HG03159 (cell line): ENCODE measurements around the gene FAT3.

Experiments used
- ATAC-seq: cut with Tn5 transposase; IDR thresholded peaks from one replicate; pipeline ENCODE4 v1.9.1; 2021; ENCODE audit warnings: mild to moderate bottlenecking, moderate library complexity; ENCODE audit not compliant: unreplicated experiment

FAT3 gene

DNA sequence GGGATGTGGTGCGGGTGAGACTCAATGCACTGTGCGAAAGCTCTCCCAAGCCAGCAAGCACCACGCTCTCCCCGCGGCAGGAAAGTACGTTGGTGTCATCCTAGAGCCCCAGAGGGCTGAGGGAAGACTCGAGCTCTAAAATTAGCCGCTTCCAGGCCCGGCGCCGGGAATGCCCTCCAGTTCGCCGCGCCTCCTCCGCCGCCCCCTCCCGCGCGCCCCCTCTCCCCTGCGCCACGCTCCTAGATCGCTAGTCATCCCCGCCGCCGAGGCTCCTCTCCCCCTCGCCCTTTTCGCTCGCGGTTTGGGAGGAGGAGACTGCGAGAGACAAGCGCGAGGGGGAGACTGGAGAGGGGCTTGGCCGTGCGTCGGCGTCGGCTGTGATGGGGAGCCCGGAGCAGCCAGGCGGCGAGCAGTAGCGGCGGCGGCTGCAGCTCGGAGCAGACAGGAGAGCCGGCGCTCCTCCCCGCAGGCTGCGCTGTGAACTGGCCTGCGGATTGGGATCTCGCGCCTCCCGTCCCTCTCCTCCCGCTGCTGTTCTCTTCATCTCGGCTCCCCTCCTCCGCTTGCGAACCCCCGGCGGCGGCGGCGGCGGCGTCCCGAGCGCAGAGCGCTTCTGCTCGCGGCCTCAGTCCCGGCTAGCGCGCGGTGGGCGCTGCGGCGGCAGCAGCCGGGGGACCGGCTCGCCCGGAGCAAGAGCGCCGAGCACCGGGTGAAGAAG is at the start of gene FAT3:
TSS of gene FAT3 (plus strand) at position 412 of the 718 bp plus-strand sequence. CDS start 127,295 bp downstream, outside the sequence.
- ATAC-seq, result no peak

DNA sequence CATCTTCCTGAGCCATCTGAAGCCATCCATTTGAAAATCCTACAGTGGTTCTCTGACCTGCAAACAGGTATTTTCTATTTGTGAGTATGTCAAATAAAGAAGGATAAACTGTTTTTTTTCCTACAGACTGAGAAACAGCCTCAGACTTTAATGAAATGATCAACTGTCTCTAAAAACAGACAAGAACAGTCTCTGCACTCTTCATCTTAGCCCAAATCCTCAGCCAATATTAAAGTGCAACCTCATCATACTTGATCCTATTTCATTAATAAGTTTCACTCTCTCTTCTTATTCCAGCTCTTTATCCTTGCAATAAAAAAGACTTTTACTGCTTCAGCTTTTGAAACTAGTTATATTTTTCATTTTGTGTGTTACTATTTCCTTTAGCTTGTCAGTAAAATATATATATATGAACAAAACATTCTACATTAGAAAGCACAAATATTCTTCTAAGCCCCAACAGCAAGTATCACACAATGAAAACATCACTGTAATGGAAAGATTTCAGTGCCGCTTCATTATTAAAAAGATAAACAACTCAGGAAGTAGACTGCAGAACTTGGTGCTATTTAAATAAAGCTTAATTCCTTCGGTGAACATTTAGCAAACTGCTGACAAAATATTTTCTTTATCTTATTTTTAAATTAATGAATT is 45.5 kb upstream of the FAT3 start:
- no peak for ATAC-seq

DNA sequence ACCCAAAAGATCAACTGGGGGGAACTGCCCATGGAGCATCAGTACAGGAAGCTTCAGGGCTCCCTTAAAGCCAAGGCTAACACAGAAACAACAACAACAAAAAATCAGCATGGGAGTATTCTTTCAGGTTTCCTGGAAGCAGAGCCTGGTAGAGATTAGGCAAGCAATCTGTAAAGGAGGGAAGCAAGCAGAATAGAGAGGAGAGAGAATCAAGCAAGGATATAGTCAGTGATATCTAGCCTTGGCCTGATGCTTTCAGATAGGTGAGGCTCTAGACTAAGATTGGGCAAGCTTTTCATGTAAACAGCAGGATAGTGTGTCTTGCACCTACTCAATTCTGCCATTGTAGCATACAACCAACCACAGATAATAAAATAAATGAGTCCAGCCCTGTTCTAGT is 44.4 kb upstream of the FAT3 start:
- ATAC-seq, result no peak

DNA sequence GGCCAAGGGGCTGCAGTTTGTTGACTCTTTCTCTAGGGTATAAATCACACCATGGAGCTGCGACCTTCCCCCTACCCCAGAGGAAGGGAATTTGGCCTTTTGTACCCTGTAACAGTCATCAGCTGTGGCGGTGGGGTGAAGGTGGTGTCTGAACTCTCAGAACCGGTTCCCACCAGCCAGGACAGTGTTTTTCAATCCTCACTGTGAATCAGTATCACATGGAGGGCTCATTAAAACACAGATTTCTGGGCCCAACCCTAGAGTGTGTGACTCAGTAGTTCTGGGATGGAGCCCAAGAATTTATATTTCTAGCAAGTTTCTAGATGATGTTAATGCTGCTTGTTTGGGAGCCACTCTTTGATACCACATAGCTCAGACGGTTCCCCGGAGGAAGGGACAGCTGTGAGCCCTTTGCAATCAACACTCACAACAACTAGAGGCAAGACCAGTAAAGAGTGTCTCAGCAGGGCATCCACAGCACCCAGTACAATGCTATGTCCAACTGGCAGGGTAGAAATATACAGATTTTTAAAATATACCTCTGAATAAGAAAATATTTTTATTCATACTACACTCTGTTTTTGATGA is 43.9 kb upstream of the FAT3 start:
- ATAC-seq, result no peak

DNA sequence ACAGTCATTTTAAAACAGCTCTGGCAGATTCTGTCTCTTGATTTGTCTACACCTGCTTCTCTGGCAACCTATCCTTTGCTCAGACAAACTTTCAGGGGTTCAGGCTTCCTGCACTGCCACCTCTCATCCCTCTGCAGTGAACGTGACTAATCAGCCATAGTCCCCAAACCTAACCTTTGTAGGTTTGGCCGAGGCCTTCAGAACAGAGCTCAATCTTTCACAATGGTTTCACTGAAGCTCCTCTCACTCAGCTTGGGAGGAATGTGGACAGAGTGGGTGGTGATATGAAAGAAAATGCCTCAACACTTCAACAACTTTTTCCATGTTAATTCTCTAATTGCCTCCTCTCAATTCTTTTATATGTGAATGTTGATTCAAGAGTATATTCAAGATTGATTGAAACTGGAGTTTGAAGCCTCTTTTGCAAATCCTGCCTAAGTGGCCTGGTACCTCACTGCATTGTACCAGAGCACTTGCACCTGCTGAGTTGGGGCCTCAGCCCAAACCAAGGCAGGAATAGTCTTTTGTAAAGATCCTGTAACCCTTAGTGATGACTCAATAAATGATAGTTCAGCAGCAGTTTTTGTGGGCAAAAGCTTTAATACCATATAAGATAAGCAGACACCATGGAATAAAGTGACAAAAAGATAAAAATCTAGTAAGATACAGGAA is 33.9 kb upstream of the FAT3 start:
- no peak for ATAC-seq

DNA sequence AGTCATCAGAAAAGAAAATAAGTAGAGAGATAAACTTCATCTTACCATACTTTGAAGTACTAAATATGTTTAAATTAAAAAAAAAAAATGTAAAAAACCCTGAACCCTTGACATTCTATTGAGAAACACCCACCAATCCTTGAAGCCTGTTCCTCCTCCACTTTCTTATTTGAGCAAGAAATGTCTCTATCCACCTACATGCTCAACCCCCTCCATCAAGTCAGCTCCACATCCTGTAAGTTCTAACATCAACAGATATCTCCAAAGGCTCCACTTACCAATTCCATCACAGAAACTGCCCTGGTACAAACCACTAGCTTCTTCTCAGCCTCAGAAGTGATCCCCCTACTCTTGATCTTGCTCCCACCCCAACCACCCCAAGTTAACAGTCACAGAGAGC is 32.5 kb upstream of the FAT3 start:
- no peak for ATAC-seq

DNA sequence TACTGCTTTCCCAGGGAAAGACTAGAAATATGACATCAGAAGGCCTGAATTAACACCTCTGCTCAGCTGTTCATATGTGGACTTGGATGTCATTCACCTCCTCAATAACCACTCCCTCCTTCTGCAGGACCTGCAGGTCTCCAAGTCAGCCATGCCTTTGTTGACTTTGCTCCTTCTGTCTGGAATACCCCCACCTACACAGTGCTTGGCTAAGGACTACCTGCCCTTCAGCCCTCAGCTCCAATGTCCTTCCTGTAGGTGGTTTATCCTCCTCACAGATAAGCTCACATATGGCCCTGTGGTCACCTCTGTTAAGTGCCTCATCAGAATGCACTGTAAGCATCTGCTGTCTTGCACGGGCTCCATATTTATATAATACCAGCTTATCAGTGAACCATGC is 26.4 kb upstream of the FAT3 start:
- ATAC-seq, result no peak

DNA sequence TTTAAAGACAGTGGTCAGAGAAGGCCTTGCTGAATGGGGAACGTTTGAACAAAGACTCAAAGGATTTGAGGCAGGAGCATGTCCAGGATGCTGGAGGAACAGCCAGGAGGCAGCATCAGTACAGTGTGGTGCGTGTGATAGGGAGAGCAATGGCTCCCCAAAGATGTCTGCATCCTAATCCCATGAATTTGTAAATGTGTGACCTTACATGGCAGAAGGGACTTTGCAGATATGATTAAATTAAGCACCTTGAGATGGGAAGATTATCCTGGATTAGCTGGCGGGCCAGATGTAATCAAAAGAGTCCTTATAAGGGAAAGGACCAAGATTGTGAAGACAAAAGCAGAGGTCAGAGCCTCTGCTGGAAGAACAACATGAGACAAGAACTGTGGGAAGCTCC is 24.6 kb upstream of the FAT3 start:
- no peak for ATAC-seq

DNA sequence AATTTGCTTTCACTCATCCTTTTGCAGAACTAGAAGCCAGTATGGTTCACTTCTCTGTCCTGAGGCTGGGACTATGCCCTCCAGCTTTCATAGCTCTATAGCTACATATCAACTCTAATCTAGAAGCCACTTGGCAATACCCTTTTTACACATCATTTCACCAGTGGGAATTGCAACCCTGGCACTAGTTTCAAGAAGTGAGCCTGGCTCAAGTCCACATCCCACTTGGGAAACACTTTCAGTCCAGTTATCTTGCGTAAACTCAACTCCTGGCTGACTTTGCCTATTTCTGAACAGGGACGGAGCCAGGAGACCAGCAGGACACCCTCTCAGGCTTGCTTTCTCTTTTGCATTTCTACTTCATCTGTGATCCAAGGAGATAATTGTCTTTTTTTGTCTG is 19.9 kb upstream of the FAT3 start:
- no peak for ATAC-seq

DNA sequence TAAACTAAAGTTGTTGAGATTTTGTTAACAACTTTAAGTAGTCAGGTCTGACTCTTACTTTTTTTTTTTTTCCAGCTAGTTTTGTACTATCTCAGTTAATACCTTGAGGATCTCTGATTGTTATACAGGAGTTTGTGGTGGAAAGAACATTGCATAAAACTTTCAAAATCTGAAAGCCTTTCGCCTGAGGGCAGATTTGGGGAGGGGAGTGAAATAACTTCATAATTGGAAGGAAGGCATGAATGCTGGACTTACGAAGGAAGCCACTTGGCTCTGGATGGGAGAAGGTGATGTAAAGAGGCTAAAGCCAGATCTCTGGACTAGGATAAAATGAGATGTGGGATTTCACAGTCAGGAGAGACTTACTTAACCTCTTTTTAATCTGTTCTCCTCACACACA is 18.2 kb upstream of the FAT3 start:
- no peak for ATAC-seq

DNA sequence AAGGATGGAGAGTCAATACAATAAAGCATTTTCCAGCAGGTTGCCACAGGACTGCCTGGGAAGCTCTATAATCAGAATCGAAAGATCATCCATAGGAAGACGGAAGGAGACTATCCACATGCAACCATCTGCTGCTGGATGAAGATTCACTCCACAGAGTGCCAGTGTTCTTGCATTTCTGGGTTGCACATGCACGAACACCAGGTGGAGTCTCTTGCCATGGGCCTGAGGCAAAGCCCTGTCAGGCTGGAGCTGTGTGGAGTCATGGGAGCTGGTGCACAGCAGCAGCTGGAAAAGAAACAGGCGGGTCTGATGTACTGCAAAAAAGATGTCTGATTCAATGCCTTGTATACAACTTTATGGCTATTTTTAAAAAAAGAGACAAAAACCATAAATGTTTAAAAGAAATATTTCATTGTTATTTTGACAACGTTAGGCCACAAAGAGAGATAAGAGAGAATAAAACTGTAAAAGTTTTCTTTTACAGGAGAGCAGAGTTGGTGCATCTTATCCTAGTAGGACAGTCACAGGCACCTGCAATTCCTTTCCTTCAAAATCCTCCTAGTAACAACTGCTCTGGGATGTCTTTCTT is 12.9 kb upstream of the FAT3 start:
- ATAC-seq, result no peak

DNA sequence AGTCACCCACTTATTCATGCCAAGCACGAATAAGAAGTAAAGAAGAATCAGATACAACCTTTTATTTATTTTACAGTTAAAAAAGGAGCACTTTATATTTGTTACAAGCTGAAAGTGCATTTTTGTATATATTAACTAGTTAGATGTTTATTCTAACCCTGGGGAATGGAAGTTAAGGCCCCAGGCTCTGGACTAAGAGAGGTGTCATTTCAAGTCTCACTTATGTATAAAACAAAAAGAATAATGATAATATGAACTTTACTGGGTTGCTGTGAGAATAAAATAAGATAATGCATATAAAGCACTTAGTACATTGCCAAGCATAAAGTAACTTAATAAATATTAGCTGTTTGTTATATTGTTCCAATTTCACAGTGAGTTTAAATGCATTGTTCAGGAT is 12.1 kb upstream of the FAT3 start:
- ATAC-seq, result no peak

DNA sequence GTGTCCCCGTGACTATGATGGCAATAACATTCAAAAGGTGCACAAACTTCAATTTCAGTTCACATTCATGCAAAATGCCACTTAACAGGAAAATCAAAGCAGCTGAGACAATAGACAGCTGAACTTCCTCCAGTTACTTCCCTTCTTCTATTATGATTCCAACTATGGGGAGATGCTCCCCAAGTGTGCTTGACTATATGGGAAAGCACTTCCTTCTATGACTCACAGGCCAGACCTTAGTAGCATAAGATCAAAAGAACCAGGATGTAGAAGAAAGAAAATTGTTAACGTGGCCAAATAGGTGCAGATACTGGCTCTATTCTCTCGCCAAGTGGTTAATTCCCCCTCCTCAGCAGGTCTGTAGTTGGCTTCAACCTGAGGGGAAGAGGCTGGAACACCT is 7.8 kb upstream of the FAT3 start:
- ATAC-seq, result no peak

DNA sequence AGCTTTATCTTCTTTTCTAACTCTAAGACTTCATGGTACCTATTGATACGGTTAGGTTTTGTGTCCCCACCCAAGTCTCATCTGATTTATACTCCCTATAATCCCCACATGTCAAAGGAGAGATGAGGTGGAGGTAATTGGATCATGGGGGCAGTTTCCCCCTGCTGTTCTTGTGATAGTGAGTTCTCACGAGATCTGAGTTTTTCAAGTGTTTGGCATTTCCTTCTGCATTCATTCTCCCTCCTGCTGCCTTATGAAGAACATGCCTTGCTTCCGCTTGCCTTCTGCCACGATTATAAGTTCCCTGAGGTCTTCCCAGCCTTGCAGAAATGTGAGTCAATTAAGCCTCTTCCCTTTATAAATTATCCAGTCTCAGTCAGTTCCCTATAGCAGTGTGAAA is 5.1 kb upstream of the FAT3 start:
- ATAC-seq, result no peak

DNA sequence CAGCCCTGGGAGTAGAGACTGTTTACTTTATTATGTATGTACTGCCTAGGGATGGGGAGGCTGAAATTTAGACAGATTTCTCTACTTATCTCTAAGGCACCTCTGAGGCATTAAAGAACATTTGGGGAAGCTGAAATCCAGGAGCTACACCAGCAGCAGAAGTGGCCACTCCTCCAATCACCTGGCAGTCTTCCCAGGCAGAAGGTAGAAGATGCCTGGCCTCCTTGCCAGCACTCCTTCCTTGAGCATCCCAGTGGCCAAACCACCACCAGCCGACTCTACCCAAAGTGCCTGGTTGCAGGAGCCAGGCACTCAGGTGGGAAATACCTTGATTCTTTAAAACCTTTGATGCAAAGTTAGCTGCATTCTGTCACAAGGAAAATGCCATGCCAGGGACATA is 1.9 kb upstream of the FAT3 start:
- ATAC-seq, result no peak

DNA sequence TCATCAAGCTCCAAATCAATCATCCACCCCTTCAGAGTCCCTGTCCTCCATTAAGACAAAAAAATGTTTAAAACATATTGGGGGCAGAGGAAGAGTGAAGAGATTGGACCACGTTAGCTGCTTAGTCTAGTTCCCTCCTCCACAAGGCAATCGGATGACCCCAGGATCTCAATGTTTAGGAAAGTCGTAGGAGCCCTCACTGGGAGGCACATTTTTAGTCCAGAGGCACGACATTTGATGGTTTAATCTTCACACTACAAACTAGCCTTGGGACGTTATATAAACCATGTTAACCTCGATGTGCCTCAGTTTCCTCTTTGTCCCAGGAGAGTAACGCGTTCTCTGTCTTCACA is 588 bp upstream of the FAT3 start:
- no peak for ATAC-seq

DNA sequence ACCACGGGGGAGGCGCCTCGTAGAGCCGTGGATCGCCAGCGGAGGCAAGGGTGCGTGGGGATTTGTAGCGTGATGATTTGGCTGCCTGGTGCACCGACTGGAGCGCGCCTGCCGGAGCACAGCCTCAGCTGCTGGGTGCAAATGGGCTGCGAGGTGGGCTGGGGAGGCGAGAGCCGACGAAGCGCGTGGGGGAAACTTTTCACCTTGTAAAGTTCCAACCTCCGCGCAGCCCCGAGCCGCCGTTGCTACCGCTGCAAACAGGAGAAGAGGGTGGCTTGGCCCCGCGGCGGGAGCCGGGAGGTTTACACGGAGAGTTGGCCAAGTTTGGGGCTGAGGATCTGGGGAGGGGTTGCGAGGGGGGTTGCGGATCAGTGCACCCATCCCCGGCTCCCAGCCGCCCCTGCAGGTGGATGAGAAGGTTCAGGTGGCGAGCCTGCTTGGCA is 528 bp downstream of the FAT3 start:
- no peak for ATAC-seq

DNA sequence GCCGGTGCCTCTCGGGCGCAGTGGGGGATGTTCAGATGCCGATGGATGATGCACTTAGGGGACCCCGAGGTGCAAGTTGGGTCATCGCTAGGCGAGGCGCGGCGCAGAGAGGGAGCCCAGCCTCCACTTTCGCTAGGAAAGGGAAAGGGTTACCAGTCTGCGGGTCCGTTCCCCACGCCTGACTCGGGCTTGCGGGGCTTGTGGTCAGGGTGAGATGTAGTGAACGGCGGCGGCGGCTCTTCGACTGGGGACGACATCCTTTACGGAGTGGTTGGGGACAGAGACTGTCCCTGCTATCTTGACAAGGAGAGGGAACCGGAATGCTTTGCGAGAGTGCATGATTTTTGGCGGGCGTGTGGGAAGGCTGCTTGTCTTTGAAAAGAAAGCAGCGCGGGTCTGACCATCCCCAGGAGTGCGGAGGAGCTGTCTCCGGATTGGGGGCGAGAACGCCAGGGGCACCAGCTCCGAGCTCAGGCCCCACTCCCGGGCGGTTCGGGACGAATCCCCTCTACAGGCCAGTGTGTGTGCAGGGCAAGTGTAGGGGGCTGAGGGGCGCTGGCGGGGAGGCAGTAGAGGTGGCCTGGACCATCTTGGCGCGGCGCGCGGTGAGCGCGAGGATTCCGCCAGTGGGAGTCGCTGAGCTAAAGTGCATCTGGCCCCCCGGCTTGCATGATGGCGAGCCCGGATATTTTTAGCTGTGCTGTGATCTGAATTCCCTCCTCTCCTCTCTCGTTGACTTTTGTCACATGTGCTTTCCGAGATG is 1.1 kb downstream of the FAT3 start:
- ATAC-seq, result no peak

DNA sequence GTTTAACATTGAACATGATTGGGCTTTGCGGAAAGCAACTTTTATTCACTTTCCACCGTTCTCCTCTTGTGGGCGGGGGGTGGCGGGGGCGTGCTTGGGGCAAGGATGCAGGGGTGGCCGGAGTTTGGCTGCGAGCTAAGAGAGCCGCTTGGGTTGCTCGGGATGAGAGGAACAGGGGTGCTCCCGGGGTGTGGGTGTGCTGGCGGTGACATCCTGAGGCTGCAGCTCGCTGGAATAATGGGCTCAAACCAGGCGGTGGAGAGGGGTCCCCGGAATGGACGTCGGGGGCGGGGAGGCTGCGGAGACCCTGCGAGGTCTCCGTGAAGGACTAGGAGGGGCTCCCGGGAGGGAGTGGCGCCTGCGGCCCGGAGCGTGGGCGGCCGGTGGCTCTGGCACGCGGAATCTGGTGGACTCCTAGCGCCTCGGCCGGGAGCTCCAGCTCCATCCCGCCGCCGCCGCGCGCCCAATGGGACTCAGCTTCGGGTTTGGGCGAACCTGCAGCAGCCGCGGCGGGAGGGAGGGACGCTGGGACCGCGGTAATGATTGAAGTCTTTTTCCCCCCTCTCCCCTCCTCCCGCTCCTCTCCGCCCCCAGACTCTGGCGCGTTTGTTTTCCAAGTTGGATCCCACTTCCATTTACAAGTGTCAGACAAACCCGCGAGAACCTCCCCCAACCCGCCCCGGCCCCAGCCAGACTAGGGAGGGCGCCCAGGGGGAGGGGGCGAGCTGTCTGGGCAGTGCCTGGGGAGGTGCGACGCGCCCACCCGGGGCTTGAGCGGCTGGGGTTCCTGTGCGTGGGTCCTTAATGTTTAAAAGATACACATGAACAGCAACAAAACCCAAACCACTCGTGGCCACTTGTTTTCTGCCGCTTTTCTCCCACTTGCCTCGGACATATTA is 2.0 kb downstream of the FAT3 start:
- ATAC-seq, result no peak
